ENCODE measurements around the gene FAM174B.

DNA sequence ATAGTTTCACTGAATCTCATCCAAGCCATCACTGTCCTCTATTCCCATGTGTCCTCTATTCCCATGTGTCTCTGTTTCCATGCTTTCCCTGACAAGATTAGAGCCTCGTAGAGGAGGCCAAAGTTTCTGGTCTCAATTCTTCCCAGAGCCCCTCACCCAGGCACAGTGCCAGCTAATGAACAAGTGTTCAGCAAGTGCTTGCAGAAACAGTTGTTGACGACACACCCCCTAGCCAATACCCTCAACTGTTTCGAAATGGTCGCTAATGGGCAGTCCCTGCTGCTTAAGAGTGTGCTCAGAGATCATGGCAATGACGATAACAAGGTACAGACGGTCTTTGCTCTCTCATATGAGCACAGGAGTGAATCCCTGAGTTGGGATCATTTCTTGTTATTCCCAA lies 73.4 kb downstream of the FAM174B start:
- TF ChIP-seq, protein P1, sequence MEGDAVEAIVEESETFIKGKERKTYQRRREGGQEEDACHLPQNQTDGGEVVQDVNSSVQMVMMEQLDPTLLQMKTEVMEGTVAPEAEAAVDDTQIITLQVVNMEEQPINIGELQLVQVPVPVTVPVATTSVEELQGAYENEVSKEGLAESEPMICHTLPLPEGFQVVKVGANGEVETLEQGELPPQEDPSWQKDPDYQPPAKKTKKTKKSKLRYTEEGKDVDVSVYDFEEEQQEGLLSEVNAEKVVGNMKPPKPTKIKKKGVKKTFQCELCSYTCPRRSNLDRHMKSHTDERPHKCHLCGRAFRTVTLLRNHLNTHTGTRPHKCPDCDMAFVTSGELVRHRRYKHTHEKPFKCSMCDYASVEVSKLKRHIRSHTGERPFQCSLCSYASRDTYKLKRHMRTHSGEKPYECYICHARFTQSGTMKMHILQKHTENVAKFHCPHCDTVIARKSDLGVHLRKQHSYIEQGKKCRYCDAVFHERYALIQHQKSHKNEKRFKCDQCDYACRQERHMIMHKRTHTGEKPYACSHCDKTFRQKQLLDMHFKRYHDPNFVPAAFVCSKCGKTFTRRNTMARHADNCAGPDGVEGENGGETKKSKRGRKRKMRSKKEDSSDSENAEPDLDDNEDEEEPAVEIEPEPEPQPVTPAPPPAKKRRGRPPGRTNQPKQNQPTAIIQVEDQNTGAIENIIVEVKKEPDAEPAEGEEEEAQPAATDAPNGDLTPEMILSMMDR (IDR thresholded peaks at IDR 0.05; ENCODE audit: low read length), result no peak
- no peak for TF ChIP-seq EZH2 (IDR thresholded peaks at IDR 0.05; ENCODE audit: borderline replicate concordance, low read length)

Measured in OCI-LY1 (cell line).